Natural killer cell (primary cell): ENCODE measurements around the gene RGPD6. TPM values are rescaled to one million over a fixed set of nuclear protein-coding genes. Genes with fewer than 3 reads are reported as not detected.
"Not testable (repeated sequence)": the region's sequence is repeated elsewhere in the genome, so short reads cannot be mapped to it uniquely, and the experiment has no call there.

Source experiments
- ATAC-seq, 3 donors: fragments of 150-1000 bp in 2 of 3; fragments of 200-7000 bp in 1 of 3; cut with Tn5 transposase; 1 replicate in 1 of 3; 2 replicates in 2 of 3; pipeline ENCODE4 v1.10.0; 2021; ENCODE audit warnings: mild to moderate bottlenecking in 2 of 3, moderate library complexity in 2 of 3
- DNase-seq, 2 donors: peaks; one replicate each; pipeline versions ENCODE4 v3.0.0 to v3.0.0-alpha.2; 2013 to 2021; ENCODE audit warnings: mixed read lengths in 1 of 2
- H3K27ac ChIP-seq: one replicate; pipeline ENCODE4 v1.5.1; 2013; ENCODE audit warnings: mild to moderate bottlenecking, low read length
- H3K27me3 ChIP-seq: one replicate; pipeline ENCODE4 v1.6.1; 2013; ENCODE audit warnings: low read length; ENCODE audit not compliant: control insufficient read depth, insufficient read depth
- H3K36me3 ChIP-seq: one replicate; pipeline ENCODE4 v1.6.1; 2013; ENCODE audit warnings: low read length; ENCODE audit not compliant: control insufficient read depth, insufficient read depth
- H3K4me1 ChIP-seq: one replicate; pipeline ENCODE4 v1.6.1; 2013; ENCODE audit warnings: low read length; ENCODE audit not compliant: control insufficient read depth, insufficient read depth
- H3K4me3 ChIP-seq: one replicate; pipeline ENCODE4 v1.5.1; 2013; ENCODE audit warnings: low read length
- H3K9me3 ChIP-seq: one replicate; pipeline ENCODE4 v1.6.1; 2013; ENCODE audit warnings: low read length; ENCODE audit not compliant: control insufficient read depth, insufficient read depth
- H3K27ac Mint-ChIP-seq, 2 donors: one replicate each; pipeline ENCODE4 v1.8.0; 2022; ENCODE audit warnings: mild to moderate bottlenecking in 2 of 2, mixed read lengths in 2 of 2, moderate library complexity in 1 of 2
- H3K27me3 Mint-ChIP-seq, 2 donors: one replicate each; pipeline ENCODE4 v1.8.0; 2022; ENCODE audit warnings: low read depth in 2 of 2, mixed read lengths in 2 of 2
- H3K36me3 Mint-ChIP-seq: one replicate; pipeline ENCODE4 v1.8.0; 2022; ENCODE audit warnings: mixed read lengths
- H3K4me1 Mint-ChIP-seq, 2 donors: one replicate each; pipeline ENCODE4 v1.8.0; 2022; ENCODE audit warnings: mixed read lengths in 2 of 2
- H3K4me3 Mint-ChIP-seq: one replicate; pipeline ENCODE4 v1.8.0; 2022; ENCODE audit warnings: mild to moderate bottlenecking, moderate library complexity, mixed read lengths
- H3K9me3 Mint-ChIP-seq, 2 donors: one replicate each; pipeline ENCODE4 v1.8.0; 2022; ENCODE audit warnings: mixed read lengths in 2 of 2
- WGBS: methylation state at CpG from one replicate; pipeline ENCODE4 v1.1.7; 2013; ENCODE audit warnings: missing lambda C conversion rate; ENCODE audit not compliant: insufficient coverage; 5-methylcytosine and 5-hydroxymethylcytosine counted together
- intact Hi-C: fragments of 100-400 bp; cut with micrococcal nuclease; formaldehyde crosslinking; loops from one replicate; pipeline ENCODE4 v1.14.2; 2022
- total RNA-seq, 4 donors: library from RNA; stranded (reverse); fragments of 120-200 nt in 1 of 4; gene quantifications; one replicate each; pipeline versions ENCODE4 v1.2.3 to v1.2.4, GENCODE V29; 2013 to 2022

RGPD6 gene
- 10 to 100 TPM; 59.9 to 98.8 (median 90.9) TPM for total RNA-seq
- total RNA-seq (2013): 46.9 TPM

DNA sequence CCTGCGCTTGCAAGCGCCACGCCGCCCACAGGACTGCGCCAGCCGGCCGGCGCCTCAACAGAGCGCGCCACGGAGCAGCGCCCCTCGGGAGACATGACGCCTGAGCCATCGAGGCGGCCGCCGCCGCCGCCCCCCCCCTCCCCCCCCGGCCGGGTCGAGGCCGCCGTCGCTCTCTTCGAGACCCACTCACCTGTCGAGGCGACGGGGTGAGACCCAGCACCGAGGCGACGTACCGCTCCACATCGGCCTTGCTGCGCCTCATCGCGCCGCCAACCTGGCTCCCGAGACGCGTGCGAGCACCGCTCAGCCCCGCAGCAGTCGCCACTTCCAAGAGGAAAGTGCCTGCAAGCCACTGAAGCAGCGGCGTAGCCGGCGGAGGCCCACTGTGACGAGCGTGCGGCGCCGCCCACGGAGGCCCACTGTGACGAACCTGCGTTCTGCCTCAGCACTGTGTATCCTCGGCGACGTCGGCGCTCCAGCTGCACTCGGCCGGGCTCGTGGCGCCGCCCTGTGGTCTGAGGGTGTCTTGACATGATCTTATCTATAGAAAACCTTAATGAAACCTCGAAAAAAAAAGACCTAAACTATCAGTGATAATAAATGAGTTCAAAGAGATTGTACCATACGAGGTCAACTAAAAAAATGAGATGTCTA, at the start of gene RGPD6:
TSS of gene RGPD6 (minus strand) at position 460 of the 654 bp plus-strand sequence. CDS start at position 262, 198 bp downstream.
- H3K9me3 ChIP-seq, DNase-seq, intact Hi-C loops, H3K27me3 Mint-ChIP-seq, H3K4me3 Mint-ChIP-seq, H3K27ac ChIP-seq, H3K27me3 ChIP-seq, H3K36me3 Mint-ChIP-seq, H3K4me1 ChIP-seq, H3K4me3 ChIP-seq, H3K9me3 Mint-ChIP-seq, H3K27ac Mint-ChIP-seq, H3K36me3 ChIP-seq, H3K4me1 Mint-ChIP-seq: not testable (repeated sequence)
- no CpG with 5 or more reads among the region's 70 CpGs for WGBS
- ATAC-seq: peak; percentile 99 to 100 (median 100)

GRCh38 chr2:110619326-110619939, 42.4 kb upstream of the RGPD6 start:
- H3K27ac ChIP-seq, H3K27me3 Mint-ChIP-seq, H3K4me3 Mint-ChIP-seq, DNase-seq, H3K27me3 ChIP-seq, H3K9me3 ChIP-seq, H3K4me1 Mint-ChIP-seq, H3K4me3 ChIP-seq, H3K36me3 ChIP-seq, H3K27ac Mint-ChIP-seq, intact Hi-C loops, H3K36me3 Mint-ChIP-seq, H3K9me3 Mint-ChIP-seq, H3K4me1 ChIP-seq: not testable (repeated sequence)
- WGBS: 67% methylated on average over 1 of the region's 9 CpGs
- peak in 1 of 3 donors; percentile 46 for ATAC-seq

- H3K36me3 ChIP-seq, H3K4me1 Mint-ChIP-seq, intact Hi-C loops, ATAC-seq, H3K27me3 Mint-ChIP-seq, H3K27ac Mint-ChIP-seq, H3K36me3 Mint-ChIP-seq, H3K4me3 Mint-ChIP-seq, H3K9me3 ChIP-seq, H3K4me1 ChIP-seq, H3K4me3 ChIP-seq, H3K27me3 ChIP-seq, H3K9me3 Mint-ChIP-seq, DNase-seq, H3K27ac ChIP-seq: not testable (repeated sequence)
- no CpG with 5 or more reads among the region's 1 CpG for WGBS
These were observed 36.9 kb upstream of the RGPD6 start for GRCh38 chr2:110613927-110614326.

DNA sequence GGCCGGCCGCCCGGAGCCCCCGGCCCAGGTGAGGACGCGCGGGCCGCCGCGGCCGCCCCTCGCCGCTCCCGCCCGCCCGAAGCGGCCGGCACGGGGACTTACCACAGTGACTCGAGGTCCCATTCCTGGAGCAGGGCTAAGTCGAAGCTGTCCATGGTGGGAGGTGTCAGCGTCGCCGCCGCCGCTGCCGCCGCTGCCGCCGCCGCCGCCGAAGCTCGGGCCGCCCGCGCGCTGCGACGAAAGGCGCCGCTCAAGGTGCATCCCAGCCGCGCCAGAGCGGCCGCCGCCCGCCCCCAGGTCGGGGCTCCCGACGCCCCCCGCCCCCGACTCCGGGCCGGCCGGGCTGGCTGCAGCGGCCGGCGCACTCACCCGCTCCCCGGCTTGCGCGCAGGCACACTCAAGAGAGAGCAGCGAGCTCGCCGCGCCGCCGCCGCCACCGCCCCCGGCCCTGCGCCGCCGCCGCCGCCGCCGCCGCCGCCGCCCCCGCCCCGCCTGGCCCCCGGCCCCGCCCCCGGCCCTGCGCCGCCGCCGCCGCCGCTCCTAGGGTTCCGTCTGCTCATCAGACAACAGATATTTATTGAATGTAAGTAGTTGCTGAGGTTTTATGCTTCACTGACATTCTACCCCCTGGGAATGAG, 33.7 kb upstream of the RGPD6 start:
- H3K4me1 Mint-ChIP-seq, H3K27ac ChIP-seq, H3K36me3 Mint-ChIP-seq, H3K27me3 ChIP-seq, H3K4me3 ChIP-seq, H3K27me3 Mint-ChIP-seq, intact Hi-C loops, H3K36me3 ChIP-seq, H3K27ac Mint-ChIP-seq, H3K4me1 ChIP-seq, H3K9me3 ChIP-seq, H3K9me3 Mint-ChIP-seq: not testable (repeated sequence)
- H3K4me3 Mint-ChIP-seq: peak overlapping the region; percentile 25
- DNase-seq: peak in 1 of 2 donors; percentile 8
- peak; percentile 54 to 68 (median 54) for ATAC-seq
- WGBS: 0% methylated on average over 16 of the region's 94 CpGs

GRCh38 chr2:110609843-110610612, 33.0 kb upstream of the RGPD6 start:
- H3K27ac Mint-ChIP-seq, H3K27ac ChIP-seq, H3K36me3 ChIP-seq, DNase-seq, H3K9me3 Mint-ChIP-seq, H3K27me3 ChIP-seq, H3K4me3 ChIP-seq, intact Hi-C loops, H3K4me1 ChIP-seq, H3K9me3 ChIP-seq, H3K27me3 Mint-ChIP-seq, H3K36me3 Mint-ChIP-seq, H3K4me1 Mint-ChIP-seq, H3K4me3 Mint-ChIP-seq: not testable (repeated sequence)
- peak; percentile 36 to 69 (median 52) for ATAC-seq
- 0% methylated on average over 1 of the region's 45 CpGs for WGBS

DNA sequence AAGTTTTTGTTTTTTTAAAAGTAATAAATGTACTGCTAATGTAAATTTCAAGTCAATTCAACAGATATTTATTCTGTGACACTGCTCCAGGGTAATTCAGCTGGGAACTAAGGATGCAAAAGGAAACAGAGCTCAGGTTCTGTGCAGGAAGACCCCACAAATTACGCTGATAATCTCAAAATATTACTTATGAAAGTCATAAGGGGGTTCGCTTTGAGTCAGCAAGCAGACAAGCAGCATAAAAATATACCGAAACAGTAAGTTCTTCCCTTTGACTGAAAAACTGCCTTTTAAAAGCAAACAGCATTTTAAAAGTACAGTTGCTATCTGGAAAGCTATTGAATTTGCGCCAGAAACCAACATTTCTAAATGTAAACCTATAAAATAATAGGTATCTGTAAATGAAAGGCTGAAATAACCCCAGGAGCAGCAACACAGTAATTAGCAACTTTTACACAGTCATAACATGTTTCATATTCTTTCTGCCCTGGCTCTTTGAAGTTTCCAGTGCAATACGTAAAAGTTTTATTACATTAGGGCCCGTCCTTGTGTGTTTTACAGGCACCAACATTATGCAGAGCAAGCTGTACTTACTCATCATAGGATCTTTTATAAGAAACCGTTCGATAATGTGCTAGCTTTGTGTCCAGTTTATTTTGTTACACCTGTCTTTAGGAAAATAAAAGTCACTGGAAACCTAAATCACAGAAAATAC, 31.9 kb upstream of the RGPD6 start:
- H3K27me3 Mint-ChIP-seq, H3K36me3 ChIP-seq, H3K36me3 Mint-ChIP-seq, DNase-seq, H3K27me3 ChIP-seq, H3K9me3 Mint-ChIP-seq, H3K27ac ChIP-seq, H3K4me1 ChIP-seq, H3K4me1 Mint-ChIP-seq, H3K9me3 ChIP-seq, H3K4me3 Mint-ChIP-seq, ATAC-seq, intact Hi-C loops, H3K4me3 ChIP-seq, H3K27ac Mint-ChIP-seq: not testable (repeated sequence)
- no CpG with 5 or more reads among the region's 8 CpGs for WGBS

GRCh38 chr2:110605057-110605456, 28.0 kb upstream of the RGPD6 start:
- DNase-seq, H3K4me1 Mint-ChIP-seq, H3K27me3 Mint-ChIP-seq, H3K27ac Mint-ChIP-seq, H3K9me3 Mint-ChIP-seq, H3K36me3 ChIP-seq, H3K27ac ChIP-seq, H3K4me3 ChIP-seq, H3K4me3 Mint-ChIP-seq, H3K27me3 ChIP-seq, ATAC-seq, intact Hi-C loops, H3K36me3 Mint-ChIP-seq, H3K4me1 ChIP-seq, H3K9me3 ChIP-seq: not testable (repeated sequence)
- 75% methylated on average over 4 of the region's 12 CpGs for WGBS
